Adrenal gland (tissue), 5 donors: ENCODE results near the gene PHACTR2.

Experiments
- POLR2A ChIP-seq, 2 donors: fragments of 450-650 bp; IDR thresholded peaks; one replicate each; pipeline ENCODE4 v1.6.1; 2017; ENCODE audit warnings: antibody characterized with exemption in 2 of 2, mild to moderate bottlenecking in 2 of 2, moderate library complexity in 1 of 2
- TF ChIP-seq, protein P1 (sequence below), 6 experiments: fragments of 450-650 bp in 4 of 6; fragments of 200-600 bp in 2 of 6; sonication (generic) in 1 of 6; IDR thresholded peaks; 1 replicate in 5 of 6; 2 replicates in 1 of 6; pipeline versions ENCODE4 v1.5.1 to v1.8.0; 2016 to 2021; ENCODE audit warnings: antibody characterized with exemption in 6 of 6, mild to moderate bottlenecking in 2 of 6, moderate library complexity in 1 of 6
- donor health status: DM: no; HTN: no; CAD: no.

- TF ChIP-seq, protein P1, sequence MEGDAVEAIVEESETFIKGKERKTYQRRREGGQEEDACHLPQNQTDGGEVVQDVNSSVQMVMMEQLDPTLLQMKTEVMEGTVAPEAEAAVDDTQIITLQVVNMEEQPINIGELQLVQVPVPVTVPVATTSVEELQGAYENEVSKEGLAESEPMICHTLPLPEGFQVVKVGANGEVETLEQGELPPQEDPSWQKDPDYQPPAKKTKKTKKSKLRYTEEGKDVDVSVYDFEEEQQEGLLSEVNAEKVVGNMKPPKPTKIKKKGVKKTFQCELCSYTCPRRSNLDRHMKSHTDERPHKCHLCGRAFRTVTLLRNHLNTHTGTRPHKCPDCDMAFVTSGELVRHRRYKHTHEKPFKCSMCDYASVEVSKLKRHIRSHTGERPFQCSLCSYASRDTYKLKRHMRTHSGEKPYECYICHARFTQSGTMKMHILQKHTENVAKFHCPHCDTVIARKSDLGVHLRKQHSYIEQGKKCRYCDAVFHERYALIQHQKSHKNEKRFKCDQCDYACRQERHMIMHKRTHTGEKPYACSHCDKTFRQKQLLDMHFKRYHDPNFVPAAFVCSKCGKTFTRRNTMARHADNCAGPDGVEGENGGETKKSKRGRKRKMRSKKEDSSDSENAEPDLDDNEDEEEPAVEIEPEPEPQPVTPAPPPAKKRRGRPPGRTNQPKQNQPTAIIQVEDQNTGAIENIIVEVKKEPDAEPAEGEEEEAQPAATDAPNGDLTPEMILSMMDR (IDR thresholded peaks at IDR 0.05), result no peak
- TF ChIP-seq POLR2A (IDR thresholded peaks at IDR 0.05), result no peak
Measured at GRCh38 chr6:143843677-143843999, 165.9 kb downstream of the PHACTR2 start.
